G401 (cell line): ENCODE measurements around the gene OTULIN. TPM values are rescaled to one million over a fixed set of nuclear protein-coding genes. Genes with fewer than 3 reads are reported as not detected.

Source experiments
- DNase-seq: peaks from one replicate; pipeline ENCODE4 v3.0.0-alpha.2; 2015; ENCODE audit warnings: low spot score
- in situ Hi-C: cut with HindIII; loops from 2 replicates; pipeline ENCODE4 v1.10.0; 2016; ENCODE audit warnings: low sequenced_read_pairs, mixed read lengths
- total RNA-seq: library from RNA; depleted of rRNA; stranded (reverse); fragments of >200 nt; shearing (Covaris generic); gene quantifications from 2 replicates; pipeline ENCODE4 v1.2.3, GENCODE V29; 2014

Gene OTULIN
- total RNA-seq, 1 experiment from 2014 or later, result 23.5 TPM

DNA sequence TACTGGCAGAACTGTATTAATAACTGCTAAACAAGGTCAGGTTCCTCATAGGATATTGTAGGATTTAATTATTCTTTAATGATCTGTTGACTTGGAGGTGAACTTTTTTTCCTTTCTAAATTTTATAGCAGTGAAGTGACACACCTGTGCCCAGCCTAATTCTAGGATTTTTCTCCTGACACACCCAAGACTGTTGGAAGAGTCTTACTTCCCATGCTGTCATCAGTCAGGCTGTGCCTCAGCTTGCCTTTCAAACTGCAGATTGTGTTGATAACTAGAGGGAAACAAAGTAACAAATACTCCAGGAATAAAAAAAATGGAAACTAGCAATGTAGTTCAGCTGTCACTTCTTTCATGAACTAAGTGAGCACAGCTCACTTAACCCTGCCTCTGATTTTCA, 22.0 kb downstream of the OTULIN start:
- in situ Hi-C loops, result no loop called here
- DNase-seq, result no peak

DNA sequence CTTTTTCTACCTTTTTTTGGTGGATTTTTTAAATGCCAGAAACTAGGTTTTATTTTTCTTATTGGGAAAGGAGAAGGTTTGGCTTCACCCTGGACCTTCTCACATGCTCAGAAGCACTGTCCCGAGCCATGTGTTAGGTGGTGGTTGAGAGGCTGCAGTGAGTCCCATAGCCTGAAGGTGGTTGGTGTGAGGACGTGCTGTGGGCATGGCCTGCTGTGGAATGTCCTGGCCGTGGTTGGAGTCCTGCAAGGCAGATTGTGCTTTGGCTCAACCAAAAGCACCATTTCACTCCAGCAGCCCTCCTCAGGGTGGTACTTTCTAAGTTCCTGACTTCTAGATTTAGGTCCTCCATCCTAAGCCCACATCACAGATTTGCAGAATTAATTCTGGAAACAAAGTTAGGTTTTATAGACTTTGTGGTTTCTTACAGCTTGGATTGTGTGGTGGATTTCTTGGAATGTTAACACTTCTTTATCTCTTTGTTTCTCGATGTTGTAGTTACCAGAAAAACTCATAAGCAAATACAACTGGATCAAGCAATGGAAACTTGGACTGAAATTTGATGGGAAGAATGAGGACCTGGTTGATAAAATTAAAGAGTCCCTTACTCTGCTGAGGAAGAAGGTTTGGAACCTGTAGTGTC, 22.6 kb downstream of the OTULIN start:
- DNase-seq, result no peak
- in situ Hi-C loops, result no loop called here

DNA sequence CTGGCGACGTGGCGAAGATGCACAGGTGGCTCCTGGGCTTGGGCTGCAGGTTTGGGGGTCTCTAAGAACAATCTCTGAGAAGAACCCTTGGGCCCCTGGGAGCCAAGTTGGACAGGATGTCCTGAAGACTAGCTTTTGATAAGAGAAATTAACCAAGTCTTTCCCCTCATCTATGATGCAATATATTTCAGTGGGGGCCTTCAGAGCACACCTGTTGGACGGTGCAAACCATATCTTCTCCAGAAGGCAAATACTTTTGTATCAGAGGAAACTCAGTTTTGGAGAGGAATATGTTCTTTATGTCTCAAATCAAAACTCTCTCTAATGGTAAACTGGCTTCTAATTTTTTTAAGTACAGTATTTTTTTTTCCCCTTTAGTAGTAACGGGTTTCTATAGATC, 28.6 kb downstream of the OTULIN start:
- DNase-seq, result no peak
- in situ Hi-C loops, result no loop called here

DNA sequence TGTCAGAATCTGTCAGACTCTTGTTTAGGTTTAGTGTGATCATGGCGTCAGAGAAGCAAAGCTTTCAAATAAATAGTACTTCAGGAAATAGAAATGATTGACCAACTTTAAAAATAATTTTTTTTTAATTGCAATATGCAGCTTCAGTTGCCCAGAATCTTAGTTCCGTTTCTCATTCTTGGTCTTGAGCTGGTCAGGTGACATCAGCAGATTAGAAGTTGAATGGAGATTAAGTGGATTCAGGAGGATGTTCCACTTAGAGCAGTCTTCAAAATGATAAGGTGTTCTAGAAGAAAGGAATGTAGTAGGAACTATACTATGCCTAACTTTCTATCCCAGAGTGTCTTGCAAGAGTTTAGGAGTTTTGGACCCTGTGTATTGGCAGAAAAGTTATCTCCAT, 30.6 kb downstream of the OTULIN start:
- no peak for DNase-seq
- in situ Hi-C loops, result no loop called here

DNA sequence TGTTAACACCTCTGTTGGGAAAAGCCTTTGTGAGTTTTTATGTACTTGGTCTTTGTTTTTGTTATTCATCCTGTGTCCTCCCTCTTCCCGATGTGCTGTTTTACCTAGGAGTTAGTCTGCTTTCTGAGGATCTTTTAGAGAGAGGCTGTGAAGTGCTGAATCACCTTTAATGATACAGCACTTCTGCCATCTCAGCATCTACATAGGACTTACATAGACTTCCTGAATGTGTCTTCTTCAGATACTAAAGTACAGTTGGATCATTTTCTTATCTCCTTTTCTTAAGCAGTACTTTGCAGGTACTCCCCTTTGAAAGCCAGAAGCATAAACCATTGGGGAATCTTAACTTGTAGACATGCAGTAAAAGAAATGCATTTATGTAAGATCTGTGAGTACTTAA, 31.5 kb downstream of the OTULIN start:
- in situ Hi-C loops, result no loop called here
- DNase-seq, result no peak

DNA sequence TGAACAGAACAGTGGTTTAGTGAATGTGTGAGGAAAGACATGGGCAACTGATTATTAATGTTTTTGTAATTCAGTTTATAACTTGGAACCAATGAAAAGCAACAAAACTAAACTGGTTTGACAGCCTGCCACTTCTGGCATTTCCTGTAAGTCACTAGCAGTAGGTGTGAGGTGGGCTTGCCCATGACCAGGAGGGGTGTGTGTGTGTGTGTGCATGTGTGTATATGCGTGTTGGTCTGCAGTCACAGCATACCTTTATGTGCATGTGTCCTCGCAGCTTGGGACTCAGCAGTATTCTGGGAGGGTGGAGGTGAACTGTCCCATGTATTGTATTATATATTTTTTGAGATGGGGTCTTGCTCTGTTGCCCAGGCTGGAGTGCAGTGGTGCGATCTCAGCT, 32.3 kb downstream of the OTULIN start:
- in situ Hi-C loops, result no loop called here

DNA sequence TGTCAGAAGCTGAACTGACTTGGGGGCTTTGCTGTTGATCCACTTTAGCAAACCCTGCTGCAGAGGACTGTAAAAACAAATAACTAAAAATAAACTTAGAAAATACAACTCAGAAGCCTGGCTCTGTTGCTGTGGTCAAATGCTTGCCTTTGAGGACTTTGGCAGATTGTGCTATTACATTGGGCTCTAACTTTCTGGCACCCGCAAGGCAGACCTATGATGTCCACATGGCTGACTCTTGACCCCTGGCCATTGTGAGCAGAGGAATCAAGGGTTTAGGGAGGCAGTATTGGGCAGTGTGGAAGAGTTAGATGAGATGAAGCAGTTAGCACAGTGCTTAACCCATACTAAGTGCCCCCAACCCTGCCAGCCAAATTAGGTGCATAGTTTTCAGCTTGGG, 34.0 kb downstream of the OTULIN start:
- in situ Hi-C loops, result no loop called here

More for the DNA sequence above, 32.3 kb downstream of the OTULIN start:
- no peak for DNase-seq

DNA sequence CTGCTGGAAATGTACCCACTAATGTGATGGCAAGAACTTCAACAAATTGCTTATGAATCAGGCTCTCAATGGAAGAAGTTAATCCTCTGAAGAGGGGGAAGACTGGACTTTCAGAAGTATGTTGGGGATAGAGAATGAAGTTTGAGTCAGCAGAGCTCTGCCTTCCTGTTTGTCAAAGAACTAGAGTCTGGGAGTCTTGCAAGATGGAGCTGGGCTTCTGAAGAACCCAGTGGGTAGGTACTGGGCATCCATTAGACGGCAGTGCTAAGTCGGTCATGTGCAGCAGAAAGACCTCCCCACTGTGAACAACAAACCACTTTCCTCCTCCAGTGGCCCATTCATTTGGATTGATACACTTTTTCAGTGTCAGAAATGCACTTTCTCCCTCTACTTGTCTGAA, 34.6 kb downstream of the OTULIN start:
- no peak for DNase-seq
- in situ Hi-C loops, result no loop called here

More for the DNA sequence above, 34.0 kb downstream of the OTULIN start:
- DNase-seq, result no peak

DNA sequence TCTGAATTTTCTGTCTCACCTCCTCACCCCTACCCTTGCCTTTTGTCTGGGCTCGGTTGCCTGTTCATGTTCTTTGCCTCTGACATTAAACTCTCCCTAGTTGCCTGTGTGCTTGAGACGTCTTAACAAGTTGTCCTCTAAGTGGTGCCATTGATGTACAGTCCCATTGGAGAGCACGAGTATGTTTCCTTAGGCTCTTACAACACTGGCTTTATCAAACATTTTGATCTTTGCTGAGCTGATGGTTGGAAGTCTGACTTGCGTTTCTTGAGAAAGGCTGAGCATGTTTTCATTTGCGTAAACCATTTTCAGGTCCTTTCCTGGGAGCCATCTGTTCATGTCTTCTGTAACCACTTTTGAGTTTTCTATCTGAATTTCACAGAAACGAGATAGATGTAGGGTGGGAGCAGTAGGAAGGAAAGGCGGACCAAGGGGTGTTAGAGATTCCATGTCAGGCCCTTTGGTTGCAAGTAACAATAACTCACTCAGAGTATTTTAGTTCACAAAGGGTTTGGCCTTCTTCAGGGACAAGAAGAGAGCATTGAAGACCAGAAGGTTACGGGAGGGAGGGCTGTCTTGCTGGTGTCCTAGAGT, 35.4 kb downstream of the OTULIN start:
- no peak for DNase-seq
- in situ Hi-C loops, result no loop called here

DNA sequence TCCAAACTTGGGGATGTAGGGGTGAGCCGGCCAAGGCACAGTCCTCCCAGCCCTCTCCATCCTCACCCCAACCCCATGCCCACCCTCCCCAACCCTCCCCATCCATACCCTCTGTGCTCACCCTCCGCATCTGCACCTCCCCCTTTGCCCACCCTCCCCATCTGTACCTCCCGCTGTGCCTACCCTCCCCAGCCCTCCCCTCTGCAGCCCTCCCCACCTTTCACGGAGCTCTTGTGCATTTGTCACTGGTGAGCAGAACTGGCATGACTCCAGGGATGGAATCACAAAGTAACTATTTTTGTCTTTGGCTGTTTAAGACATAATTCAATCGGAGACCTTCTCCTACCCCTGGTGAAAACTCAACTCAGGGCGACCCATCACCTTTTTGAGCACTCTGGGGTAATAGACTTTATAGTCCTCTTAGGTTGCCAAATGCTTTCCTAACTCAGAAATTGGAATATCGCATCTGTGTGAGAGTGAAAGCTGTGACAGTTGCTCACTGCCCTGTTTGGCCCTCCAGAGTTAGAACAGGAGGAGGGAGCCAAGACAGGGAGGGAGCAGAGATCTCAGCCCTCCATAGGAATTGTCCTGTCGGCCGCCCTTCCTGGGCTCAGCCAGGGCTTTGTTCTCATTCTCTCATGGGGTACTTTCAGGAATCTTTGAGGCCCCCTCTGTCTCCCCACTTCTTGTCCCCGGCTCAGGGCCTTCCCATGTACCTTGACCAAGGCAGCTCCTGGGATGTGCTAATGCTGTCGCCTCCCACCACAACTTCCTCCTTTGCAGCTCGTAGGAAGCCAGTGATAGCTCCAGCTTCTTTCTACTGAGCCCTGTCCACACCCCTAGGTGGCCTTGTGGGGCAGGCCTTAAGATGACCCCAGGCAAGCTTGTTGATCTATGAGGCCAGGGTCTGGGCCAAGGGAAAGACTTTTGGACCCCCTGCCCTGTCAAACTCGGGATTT, 36.2 kb downstream of the OTULIN start:
- in situ Hi-C loops, result no loop called here
- DNase-seq, result no peak

DNA sequence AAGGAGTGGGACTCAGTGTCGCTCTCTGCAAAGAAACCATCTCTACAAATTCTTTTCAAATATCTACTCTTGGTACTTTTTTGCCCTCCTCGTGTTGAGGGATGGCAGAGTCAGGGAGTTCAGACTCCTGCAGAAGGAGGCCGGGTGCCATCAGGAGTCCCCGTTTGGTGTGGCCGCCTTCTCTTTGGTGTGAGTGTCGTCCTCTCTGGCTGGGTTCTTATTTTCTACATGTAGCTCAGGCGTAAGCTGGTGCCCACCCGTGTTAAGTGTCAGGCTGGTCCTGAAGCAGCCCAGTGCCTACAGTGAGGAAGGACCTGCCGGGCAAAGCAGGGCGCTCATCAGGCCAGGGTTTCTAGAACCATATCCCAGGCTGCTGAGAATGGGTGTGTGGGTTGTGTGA, 37.0 kb downstream of the OTULIN start:
- in situ Hi-C loops, result no loop called here

DNA sequence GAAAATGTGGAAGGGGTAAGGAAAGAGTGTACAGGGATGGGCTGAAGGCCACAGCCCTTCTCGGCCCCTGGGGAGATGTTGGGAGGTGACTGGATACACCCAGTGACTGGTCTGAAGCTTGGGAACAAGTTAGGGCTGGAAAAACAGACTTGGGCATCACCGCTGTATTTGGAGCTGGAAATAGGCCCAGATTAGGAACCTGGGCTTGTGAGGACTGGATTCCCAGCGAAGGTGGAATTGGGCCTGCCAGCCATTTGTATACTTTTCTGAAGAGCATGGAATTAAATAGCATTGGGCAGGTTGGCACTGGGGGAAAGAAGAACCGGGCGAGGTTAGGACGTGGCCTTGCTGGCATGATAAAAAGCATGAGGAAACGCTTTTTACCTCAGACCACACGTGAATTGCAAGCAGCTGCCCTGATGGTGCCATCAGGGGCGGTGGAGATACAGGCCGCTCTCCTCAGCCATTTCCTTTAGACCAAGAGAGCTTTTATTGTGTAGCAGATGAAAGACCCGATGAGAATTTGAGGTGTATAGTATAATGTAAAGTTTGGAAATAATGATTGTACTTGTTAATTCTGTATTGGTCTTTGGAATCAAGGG, 37.8 kb downstream of the OTULIN start:
- in situ Hi-C loops, result no loop called here

More for the DNA sequence above, 37.0 kb downstream of the OTULIN start:
- DNase-seq, result no peak

DNA sequence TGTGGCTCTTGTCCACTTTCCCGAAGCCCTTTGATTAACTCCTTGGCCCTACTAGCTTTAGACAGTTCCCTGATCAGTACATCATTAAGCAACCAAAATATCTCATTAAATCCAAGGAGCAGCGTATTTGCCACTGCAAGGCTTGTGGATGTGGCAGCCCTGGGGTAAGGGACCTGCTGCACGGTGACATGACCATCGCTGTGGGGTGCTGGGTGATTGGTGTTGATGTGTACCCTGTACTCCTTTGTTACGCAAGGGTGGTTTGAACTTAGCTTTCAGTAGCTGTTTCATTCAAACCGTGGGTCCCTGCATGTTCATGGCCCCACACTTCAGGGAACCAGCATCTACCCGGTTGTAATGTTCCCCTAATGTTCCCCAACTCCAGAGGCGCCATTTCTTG, 41.0 kb downstream of the OTULIN start:
- no peak for DNase-seq
- in situ Hi-C loops, result no loop called here

More for the DNA sequence above, 37.8 kb downstream of the OTULIN start:
- DNase-seq, result no peak

DNA sequence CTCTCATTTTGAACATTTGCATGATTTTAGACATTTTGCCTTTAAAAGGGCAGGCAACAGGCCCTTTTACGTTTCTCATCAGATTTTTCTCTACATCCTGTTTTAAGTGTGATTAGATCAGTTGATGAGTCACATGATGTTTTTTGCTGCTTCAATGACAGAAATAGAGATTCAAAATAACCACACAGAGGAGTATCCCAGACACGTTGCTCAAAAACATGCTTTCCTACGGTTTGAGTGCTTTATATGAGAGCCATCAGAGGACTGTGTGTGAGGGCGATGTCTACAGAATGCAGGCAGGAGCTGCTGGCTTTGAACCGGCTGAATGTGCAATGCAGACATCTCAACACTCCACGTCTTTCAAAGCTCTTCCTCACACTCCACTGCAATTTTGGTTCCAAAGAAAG, 42.1 kb downstream of the OTULIN start:
- peak; percentile 43 for DNase-seq
- in situ Hi-C loops, result no loop called here

DNA sequence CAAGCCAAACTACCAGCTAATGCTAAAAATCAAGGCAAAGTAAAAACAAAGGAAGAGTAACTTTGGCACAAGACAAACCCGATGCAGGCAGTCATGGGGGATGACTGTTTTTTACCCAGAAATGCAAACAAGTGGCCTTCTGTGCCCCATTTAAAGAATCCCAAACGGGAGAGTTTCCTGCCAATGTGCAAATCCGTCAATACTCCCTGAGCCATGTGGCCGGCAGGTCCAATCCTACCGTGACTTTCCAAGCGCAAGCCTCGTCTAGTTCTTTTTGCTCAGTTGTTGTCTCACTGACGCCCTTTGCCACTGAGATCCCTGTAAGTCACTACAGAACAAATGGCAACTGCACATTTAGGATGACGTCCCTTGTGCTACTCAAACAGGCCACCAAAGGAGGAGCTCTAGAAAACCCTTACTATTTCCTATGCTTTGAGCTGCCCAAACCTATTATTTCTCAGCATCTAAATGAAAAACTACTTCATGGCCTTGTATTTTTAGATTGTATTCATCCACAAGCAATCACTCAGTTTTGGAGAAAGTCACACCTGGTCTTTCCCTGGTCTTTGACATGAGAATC, 43.4 kb downstream of the OTULIN start:
- in situ Hi-C loops, result no loop called here
- no peak for DNase-seq

DNA sequence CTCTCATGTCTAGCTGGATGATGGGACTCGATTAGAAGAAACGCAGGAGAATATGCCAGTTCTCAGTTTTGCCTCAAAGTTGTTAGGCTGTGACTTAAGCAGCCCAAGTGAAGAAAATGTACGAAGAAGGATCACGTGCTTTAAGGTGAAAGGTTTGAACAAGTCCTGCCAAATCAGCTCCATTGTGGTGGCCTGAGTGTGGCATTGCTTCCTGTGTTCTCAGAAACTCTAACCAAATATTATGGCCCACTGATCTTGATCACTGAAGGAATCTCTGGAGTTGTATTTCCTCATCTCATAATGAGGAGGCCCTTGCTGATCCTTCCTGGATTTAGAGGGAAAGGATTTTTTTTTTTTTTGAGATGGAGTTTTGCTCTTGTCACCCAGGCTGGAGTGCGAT, 44.0 kb downstream of the OTULIN start:
- no peak for DNase-seq
- in situ Hi-C loops, result no loop called here

DNA sequence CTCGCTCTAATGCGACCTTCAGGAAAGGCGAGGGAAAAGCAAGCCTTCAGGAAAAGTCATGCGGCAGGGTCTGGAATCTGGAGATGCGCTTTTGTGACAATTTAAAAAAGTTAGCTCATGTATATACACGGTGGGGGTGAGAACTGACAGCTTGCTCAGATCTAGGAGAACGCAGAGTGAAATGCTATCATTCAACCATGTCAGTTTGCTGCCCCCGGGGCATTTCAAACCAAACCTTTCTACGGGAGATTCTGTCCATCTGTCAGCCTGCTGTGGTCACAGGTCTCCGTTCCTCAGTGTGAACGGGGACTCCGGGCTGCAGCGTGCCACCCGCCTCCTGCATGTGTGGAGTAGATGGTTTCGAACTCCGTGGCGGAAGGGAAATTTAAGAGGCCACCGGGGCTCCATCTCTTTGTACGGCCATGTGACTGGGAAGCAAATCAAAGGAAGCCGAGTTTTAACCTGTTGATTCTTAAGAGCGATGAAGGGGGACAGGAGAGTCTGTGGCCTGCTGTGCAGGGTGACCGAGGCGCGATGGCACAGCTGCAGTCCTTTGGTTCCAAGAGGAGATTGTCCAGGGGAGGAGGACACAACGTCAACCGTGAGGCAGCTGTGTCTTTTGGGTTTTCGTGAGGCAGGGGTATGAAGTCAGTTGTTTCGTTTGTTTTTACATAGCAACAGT, 45.9 kb downstream of the OTULIN start:
- DNase-seq, result no peak
- in situ Hi-C loops, result no loop called here

DNA sequence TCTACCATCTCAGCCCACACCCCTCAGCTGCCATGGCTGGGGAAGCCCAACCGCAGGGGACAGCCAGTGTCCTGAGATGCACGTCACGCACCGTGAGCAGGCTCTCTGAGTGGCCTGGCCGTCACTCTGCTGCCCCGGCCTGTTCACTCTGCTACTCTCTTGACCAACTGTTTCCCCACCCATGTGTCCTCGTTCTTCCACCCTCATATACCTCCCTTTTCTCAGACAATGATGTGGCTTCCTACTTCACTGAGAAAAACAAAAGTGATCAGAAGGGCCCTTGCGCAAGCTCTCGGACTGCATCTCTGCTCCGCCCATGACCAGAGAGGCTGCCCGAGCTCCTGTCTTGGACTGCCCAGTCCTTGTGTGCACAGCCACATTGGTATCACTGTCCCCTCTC, 47.6 kb downstream of the OTULIN start:
- no peak for DNase-seq
- in situ Hi-C loops, result no loop called here

DNA sequence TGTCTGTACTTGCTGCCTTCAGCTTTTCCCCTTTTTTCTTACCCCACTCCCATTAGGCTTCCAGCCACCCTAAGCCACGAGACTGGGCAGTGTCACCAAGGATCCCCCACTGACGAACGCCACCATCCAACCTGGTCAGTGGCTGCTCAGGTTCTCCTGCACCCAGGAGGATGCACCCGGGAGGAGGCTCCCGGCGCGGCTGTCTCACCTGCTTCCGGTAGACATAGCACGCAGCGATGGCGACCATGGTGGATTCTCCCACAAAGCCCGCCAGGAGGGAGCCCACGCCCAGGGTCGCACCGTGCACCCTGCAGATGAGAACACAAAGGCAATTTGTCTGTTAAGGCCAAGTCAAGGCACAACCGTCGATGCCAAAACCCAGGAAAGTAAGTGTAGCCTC, 48.1 kb downstream of the OTULIN start:
- in situ Hi-C loops, result no loop called here
- no peak for DNase-seq
